K562 (cell line): ENCODE measurements around the gene WDR45. TPM values are rescaled to one million over a fixed set of nuclear protein-coding genes. Genes with fewer than 3 reads are reported as not detected.

Experiments used
- ARID3A ChIP-seq: IDR thresholded peaks from 2 replicates; pipeline ENCODE4 v1.6.1; 2012; ENCODE audit warnings: low read depth, low read length, improper control_type of control experiment, borderline replicate concordance
- BRD4 ChIP-seq: fragments of 200-600 bp; sonication (generic); IDR thresholded peaks from 2 replicates; pipeline ENCODE4 v1.6.1; 2017; ENCODE audit warnings: inconsistent platforms
- CBX3 ChIP-seq, 2 experiments: IDR thresholded peaks; 1 replicate in 1 of 2; 2 replicates in 1 of 2; pipeline ENCODE4 v1.6.1; 2012; ENCODE audit warnings: inconsistent platforms in 2 of 2, low read length in 2 of 2, borderline replicate concordance in 1 of 2, control low read depth in 1 of 2
- CTCFL ChIP-seq: IDR thresholded peaks from 2 replicates; pipeline ENCODE4 v1.6.1; 2011; ENCODE audit warnings: borderline replicate concordance, low read depth, mild to moderate bottlenecking, moderate library complexity, low read length; ENCODE audit not compliant: insufficient read depth, poor library complexity, severe bottlenecking
- DACH1 ChIP-seq: fragments of 450-650 bp; IDR thresholded peaks from 2 replicates; pipeline ENCODE4 v1.6.1; 2018; ENCODE audit not compliant: partially characterized antibody
- E2F6 ChIP-seq, 2 experiments: IDR thresholded peaks; 2 replicates each; pipeline ENCODE4 v1.6.1; 2011; ENCODE audit warnings: borderline replicate concordance in 1 of 2, control low read depth in 1 of 2, low read depth in 1 of 2, low read length in 1 of 2, mild to moderate bottlenecking in 1 of 2, mixed read lengths in 1 of 2, moderate library complexity in 1 of 2; ENCODE audit not compliant: insufficient read depth in 1 of 2, insufficient read length in 1 of 2, poor library complexity in 1 of 2, severe bottlenecking in 1 of 2; ENCODE audit errors: extremely low read depth in 1 of 2
- E2F8 ChIP-seq: fragments of 450-650 bp; IDR thresholded peaks from 2 replicates; pipeline ENCODE4 v1.7.1; 2018; ENCODE audit warnings: mild to moderate bottlenecking, low read depth; ENCODE audit not compliant: partially characterized antibody
- GABPB2 ChIP-seq: fragments of 250-450 bp; sonication (Bioruptor Pico); conservative IDR thresholded peaks from 2 replicates; pipeline ENCODE4 v1.5.1; 2021; ENCODE audit warnings: mild to moderate bottlenecking
- GATAD2A ChIP-seq: fragments of 450-650 bp; IDR thresholded peaks from 2 replicates; pipeline ENCODE4 v1.6.1; 2017
- MLX ChIP-seq, 2 experiments: fragments of 450-650 bp in 1 of 2; sonication (generic) in 1 of 2; formaldehyde crosslinking; conservative IDR thresholded peaks; 2 replicates each; pipeline versions ENCODE4 v1.4.0 to v1.8.1; 2020 to 2022; ENCODE audit warnings: mild to moderate bottlenecking in 1 of 2, missing genetic modification reagents in 1 of 2
- OTX1 ChIP-seq: fragments of 450-650 bp; formaldehyde crosslinking; IDR thresholded peaks from 2 replicates; pipeline ENCODE4 v1.4.0; 2022; ENCODE audit warnings: mild to moderate bottlenecking
- POLR2AphosphoS5 ChIP-seq: IDR thresholded peaks from 2 replicates; pipeline ENCODE4 v1.6.1; 2011; ENCODE audit warnings: mild to moderate bottlenecking, low read depth, low read length, moderate library complexity; ENCODE audit not compliant: control insufficient read depth, insufficient read depth
- SMARCA4 ChIP-seq: fragments of 450-650 bp; IDR thresholded peaks from 2 replicates; pipeline ENCODE4 v1.6.1; 2016
- SMARCE1 ChIP-seq: fragments of 450-650 bp; IDR thresholded peaks from 2 replicates; pipeline ENCODE4 v1.7.1; 2016; ENCODE audit warnings: mild to moderate bottlenecking
- TAF7 ChIP-seq: fragments of 450-650 bp; IDR thresholded peaks from 2 replicates; pipeline ENCODE4 v1.6.1; 2016; ENCODE audit warnings: missing genetic modification characterization, missing compliant biosample characterization
- TCF7 ChIP-seq: sonication (generic); IDR thresholded peaks from 2 replicates; pipeline ENCODE4 v1.6.1; 2016; ENCODE audit warnings: antibody characterized with exemption, borderline replicate concordance
- TEAD4 ChIP-seq, 2 experiments: sonication (generic) in 1 of 2; formaldehyde crosslinking in 1 of 2; IDR thresholded peaks; 2 replicates each; pipeline versions ENCODE4 v1.6.1 to v1.8.0; 2012 to 2022; ENCODE audit warnings: borderline replicate concordance in 1 of 2, inconsistent platforms in 1 of 2, low read length in 1 of 2, mild to moderate bottlenecking in 1 of 2, missing genetic modification reagents in 1 of 2
- ZBTB7A ChIP-seq: IDR thresholded peaks from 2 replicates; pipeline ENCODE4 v1.6.1; 2011; ENCODE audit warnings: low read depth, mild to moderate bottlenecking, low read length, moderate library complexity, borderline replicate concordance; ENCODE audit not compliant: control insufficient read depth
- ZNF212 ChIP-seq: fragments of 450-650 bp; formaldehyde crosslinking; IDR thresholded peaks from 2 replicates; pipeline ENCODE4 v1.4.0; 2020; ENCODE audit warnings: mild to moderate bottlenecking
- ZNF311 ChIP-seq: fragments of 250-450 bp; sonication (Bioruptor Pico); IDR thresholded peaks from 2 replicates; pipeline ENCODE4 v1.4.0; 2020; ENCODE audit warnings: mild to moderate bottlenecking, moderate library complexity
- polyA plus RNA-seq, 8 experiments: library from polyadenylated mRNA; depleted of rRNA in 4 of 8; stranded (reverse) in 5 of 8; unstranded in 3 of 8; fragments of >200 nt; fragmentation: Nextera tagmentation in 2 of 8; fragmentation: Illumina TruSeq in 1 of 8; extraction: Ambion mirVana in 2 of 8; extraction: Trizol in 1 of 8; gene quantifications; 2 replicates each; pipeline versions ENCODE4 v1.2.1 to v1.2.3, GENCODE V29; 2011 to 2014; ENCODE audit warnings: inconsistent platforms in 1 of 8, missing spikeins in 1 of 8
- total RNA-seq, 7 experiments: library from RNA; depleted of rRNA in 6 of 7; stranded (reverse); fragments of >200 nt in 6 of 7; fragmentation: Illumina TruSeq in 2 of 7; extraction: Trizol in 2 of 7; gene quantifications; 2 replicates each; pipeline versions ENCODE4 v1.2.1 to v1.2.3, GENCODE V29; 2011 to 2021; ENCODE audit warnings: low replicate concordance in 1 of 7

The WDR45 gene
- total and polyA plus RNA-seq, 9 of the 15 experiments (the other 6 are each of a cell fraction or from before 2014, with no cell fraction given) = 19.4 to 136 (median 59.7) TPM

- no peak for TF ChIP-seq TAF7 (tag)
- no peak for TF ChIP-seq ZNF212 (CRISPR knock-in tag)
- TF ChIP-seq POLR2AphosphoS5 = no peak
- TF ChIP-seq TEAD4 (IDR thresholded peaks at IDR 0.05; ENCODE audit: low read length) = peak; percentile 15; the same call in 1 of the 2 replicates
- TF ChIP-seq TEAD4 (CRISPR knock-in tag; IDR thresholded peaks at IDR 0.05; ENCODE audit: borderline replicate concordance) = no peak
- no peak for TF ChIP-seq E2F8
- no peak for TF ChIP-seq TCF7
- no peak for TF ChIP-seq ARID3A
- TF ChIP-seq GABPB2 (CRISPR knock-in tag) = no peak
- no peak for TF ChIP-seq CBX3 (IDR thresholded peaks at IDR 0.05; ENCODE audit: borderline replicate concordance in 1 of 2, low read length in 2 of 2)
- no peak for TF ChIP-seq ZBTB7A
- no peak for TF ChIP-seq CTCFL
- TF ChIP-seq SMARCE1 = no peak
- TF ChIP-seq ZNF311 = no peak
- no peak for TF ChIP-seq GATAD2A
- TF ChIP-seq SMARCA4 = no peak
- TF ChIP-seq OTX1 (CRISPR knock-in tag) = no peak
- TF ChIP-seq E2F6 (IDR thresholded peaks at IDR 0.05; ENCODE audit: borderline replicate concordance in 1 of 2, extremely low read depth in 1 of 2, insufficient read depth in 1 of 2, insufficient read length in 1 of 2, low read depth in 1 of 2, low read length in 1 of 2, poor library complexity in 1 of 2, severe bottlenecking in 1 of 2) = peak in 1 of 2 experiments; percentile 9
- peak; percentile 31 for TF ChIP-seq DACH1
- TF ChIP-seq MLX (CRISPR knock-in tag; conservative IDR thresholded peaks at IDR 0.05) = no peak
- TF ChIP-seq BRD4 = no peak
These were observed 27.2 kb upstream of the WDR45 start (continued) for GRCh38 chrX:49106930-49107329.
